Measurements from ENCODE around the gene CDKAL1.

Gene CDKAL1

DNA sequence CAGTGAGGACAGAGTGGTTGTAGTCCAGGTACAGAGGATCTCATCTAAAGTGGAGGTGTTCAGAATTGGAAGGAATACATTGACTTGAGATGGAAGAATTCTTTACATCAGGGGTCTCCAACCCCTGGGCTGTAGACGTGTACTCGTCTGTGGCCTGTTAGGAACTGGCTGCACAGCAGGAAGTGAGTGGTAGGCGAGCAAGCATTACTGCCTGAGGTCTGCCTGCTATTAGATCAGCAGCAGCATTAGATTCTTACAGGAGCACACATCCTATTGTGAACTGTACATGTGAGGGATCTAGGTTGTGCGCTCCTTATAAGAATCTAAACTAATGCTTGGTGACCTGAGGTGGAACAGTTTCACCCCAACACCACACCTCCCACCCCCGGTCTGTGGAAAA, 121.1 kb downstream of the CDKAL1 start:
- TF ChIP-seq EGR1 (IDR thresholded peaks at IDR 0.05), result no peak
- TF ChIP-seq, protein P1, sequence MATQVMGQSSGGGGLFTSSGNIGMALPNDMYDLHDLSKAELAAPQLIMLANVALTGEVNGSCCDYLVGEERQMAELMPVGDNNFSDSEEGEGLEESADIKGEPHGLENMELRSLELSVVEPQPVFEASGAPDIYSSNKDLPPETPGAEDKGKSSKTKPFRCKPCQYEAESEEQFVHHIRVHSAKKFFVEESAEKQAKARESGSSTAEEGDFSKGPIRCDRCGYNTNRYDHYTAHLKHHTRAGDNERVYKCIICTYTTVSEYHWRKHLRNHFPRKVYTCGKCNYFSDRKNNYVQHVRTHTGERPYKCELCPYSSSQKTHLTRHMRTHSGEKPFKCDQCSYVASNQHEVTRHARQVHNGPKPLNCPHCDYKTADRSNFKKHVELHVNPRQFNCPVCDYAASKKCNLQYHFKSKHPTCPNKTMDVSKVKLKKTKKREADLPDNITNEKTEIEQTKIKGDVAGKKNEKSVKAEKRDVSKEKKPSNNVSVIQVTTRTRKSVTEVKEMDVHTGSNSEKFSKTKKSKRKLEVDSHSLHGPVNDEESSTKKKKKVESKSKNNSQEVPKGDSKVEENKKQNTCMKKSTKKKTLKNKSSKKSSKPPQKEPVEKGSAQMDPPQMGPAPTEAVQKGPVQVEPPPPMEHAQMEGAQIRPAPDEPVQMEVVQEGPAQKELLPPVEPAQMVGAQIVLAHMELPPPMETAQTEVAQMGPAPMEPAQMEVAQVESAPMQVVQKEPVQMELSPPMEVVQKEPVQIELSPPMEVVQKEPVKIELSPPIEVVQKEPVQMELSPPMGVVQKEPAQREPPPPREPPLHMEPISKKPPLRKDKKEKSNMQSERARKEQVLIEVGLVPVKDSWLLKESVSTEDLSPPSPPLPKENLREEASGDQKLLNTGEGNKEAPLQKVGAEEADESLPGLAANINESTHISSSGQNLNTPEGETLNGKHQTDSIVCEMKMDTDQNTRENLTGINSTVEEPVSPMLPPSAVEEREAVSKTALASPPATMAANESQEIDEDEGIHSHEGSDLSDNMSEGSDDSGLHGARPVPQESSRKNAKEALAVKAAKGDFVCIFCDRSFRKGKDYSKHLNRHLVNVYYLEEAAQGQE (IDR thresholded peaks at IDR 0.05; ENCODE audit: low read depth), result no peak
- TF ChIP-seq FOXM1 (IDR thresholded peaks at IDR 0.05; ENCODE audit: borderline replicate concordance, low read depth), result no peak
- TF ChIP-seq CEBPB (IDR thresholded peaks at IDR 0.05), result no peak
- TF ChIP-seq ZBTB7A (IDR thresholded peaks at IDR 0.05; ENCODE audit: low read depth), result no peak
- no peak for TF ChIP-seq CREB1 (IDR thresholded peaks at IDR 0.05; ENCODE audit: low read depth)
- TF ChIP-seq, protein P2, sequence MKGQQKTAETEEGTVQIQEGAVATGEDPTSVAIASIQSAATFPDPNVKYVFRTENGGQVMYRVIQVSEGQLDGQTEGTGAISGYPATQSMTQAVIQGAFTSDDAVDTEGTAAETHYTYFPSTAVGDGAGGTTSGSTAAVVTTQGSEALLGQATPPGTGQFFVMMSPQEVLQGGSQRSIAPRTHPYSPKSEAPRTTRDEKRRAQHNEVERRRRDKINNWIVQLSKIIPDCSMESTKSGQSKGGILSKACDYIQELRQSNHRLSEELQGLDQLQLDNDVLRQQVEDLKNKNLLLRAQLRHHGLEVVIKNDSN (IDR thresholded peaks at IDR 0.05), result no peak
- TF ChIP-seq NFIC (IDR thresholded peaks at IDR 0.05), result no peak
- no peak for TF ChIP-seq TAF1 (IDR thresholded peaks at IDR 0.05; ENCODE audit: low read depth)
- TF ChIP-seq TEAD4 (IDR thresholded peaks at IDR 0.05), result no peak
- no peak for TF ChIP-seq TCF12 (IDR thresholded peaks at IDR 0.05; ENCODE audit: low read depth)
- TF ChIP-seq YY1 (IDR thresholded peaks at IDR 0.05; ENCODE audit: low read depth), result no peak
- no peak for TF ChIP-seq EP300 (IDR thresholded peaks at IDR 0.05; ENCODE audit: borderline replicate concordance)
- TF ChIP-seq, protein P3, sequence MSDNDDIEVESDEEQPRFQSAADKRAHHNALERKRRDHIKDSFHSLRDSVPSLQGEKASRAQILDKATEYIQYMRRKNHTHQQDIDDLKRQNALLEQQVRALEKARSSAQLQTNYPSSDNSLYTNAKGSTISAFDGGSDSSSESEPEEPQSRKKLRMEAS (IDR thresholded peaks at IDR 0.05), result no peak
- TF ChIP-seq RAD21 (IDR thresholded peaks at IDR 0.05; ENCODE audit: low read depth), result no peak

DNA sequence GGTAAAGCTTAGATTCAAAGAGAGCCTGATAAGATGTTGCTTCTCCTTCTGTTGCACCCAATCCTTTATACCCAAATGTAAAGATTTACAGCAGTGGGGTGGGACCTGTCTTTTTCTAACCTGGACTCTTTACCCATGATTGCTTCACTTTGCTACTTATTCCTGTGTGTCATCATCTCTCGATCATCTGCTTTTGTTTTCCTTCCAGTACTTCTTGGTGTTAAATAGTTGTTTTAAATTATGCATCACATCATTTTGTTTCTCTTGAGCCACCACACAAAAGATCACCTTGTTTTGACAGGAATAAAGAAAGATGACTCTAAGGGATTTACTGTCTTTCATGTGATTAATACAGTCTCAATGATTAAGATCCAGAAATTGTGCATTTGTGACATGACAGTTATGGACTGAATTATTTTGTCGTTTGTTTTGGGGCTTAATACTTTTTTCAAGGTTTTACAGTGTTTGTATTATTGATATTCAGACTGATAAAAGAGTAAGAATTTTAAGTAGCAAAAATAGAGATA, 123.1 kb downstream of the CDKAL1 start:
- no peak for TF ChIP-seq TAF1 (IDR thresholded peaks at IDR 0.05; ENCODE audit: low read depth)
- TF ChIP-seq, protein P3 (IDR thresholded peaks at IDR 0.05), result no peak
- no peak for TF ChIP-seq EGR1 (IDR thresholded peaks at IDR 0.05)
- no peak for TF ChIP-seq YY1 (IDR thresholded peaks at IDR 0.05; ENCODE audit: low read depth)
- no peak for TF ChIP-seq ZBTB7A (IDR thresholded peaks at IDR 0.05; ENCODE audit: low read depth)
- no peak for TF ChIP-seq FOXM1 (IDR thresholded peaks at IDR 0.05; ENCODE audit: borderline replicate concordance, low read depth)
- TF ChIP-seq, protein P1 (IDR thresholded peaks at IDR 0.05; ENCODE audit: low read depth), result no peak
- no peak for TF ChIP-seq CEBPB (IDR thresholded peaks at IDR 0.05)
- TF ChIP-seq NFIC (IDR thresholded peaks at IDR 0.05), result no peak
- no peak for TF ChIP-seq TCF12 (IDR thresholded peaks at IDR 0.05; ENCODE audit: low read depth)
- TF ChIP-seq, protein P2 (IDR thresholded peaks at IDR 0.05), result no peak
- no peak for TF ChIP-seq CREB1 (IDR thresholded peaks at IDR 0.05; ENCODE audit: low read depth)
- no peak for TF ChIP-seq EP300 (IDR thresholded peaks at IDR 0.05; ENCODE audit: borderline replicate concordance)
- no peak for TF ChIP-seq TEAD4 (IDR thresholded peaks at IDR 0.05)
- no peak for TF ChIP-seq RAD21 (IDR thresholded peaks at IDR 0.05; ENCODE audit: low read depth)

DNA sequence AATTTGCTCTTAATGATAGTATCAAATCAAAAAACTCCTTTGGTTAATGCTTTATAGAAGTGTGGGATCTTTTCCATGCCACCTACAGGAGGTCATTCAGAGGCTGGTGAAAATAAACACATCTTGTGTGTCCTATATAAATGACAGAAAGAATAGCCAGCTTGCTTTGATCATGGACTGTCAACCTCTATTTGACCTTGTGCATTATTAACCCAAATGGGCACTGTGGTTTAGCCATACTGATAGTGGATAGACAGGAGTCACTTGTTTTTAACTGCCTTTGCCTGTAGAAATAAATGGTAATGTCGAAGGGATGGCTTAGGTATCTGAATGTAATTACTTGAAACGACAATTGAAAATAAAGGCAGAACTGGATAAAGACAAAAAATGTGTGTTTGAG, 123.8 kb downstream of the CDKAL1 start:
- TF ChIP-seq EGR1 (IDR thresholded peaks at IDR 0.05) (no peak), FOXM1 (IDR thresholded peaks at IDR 0.05; ENCODE audit: borderline replicate concordance, low read depth) (no peak), CEBPB (IDR thresholded peaks at IDR 0.05) (no peak), TAF1 (IDR thresholded peaks at IDR 0.05; ENCODE audit: low read depth) (no peak), EP300 (IDR thresholded peaks at IDR 0.05; ENCODE audit: borderline replicate concordance) (no peak), TCF12 (IDR thresholded peaks at IDR 0.05; ENCODE audit: low read depth) (no peak), NFIC (IDR thresholded peaks at IDR 0.05) (no peak), CREB1 (IDR thresholded peaks at IDR 0.05; ENCODE audit: low read depth) (no peak), ZBTB7A (IDR thresholded peaks at IDR 0.05; ENCODE audit: low read depth) (no peak)
- TF ChIP-seq, protein P1 (IDR thresholded peaks at IDR 0.05; ENCODE audit: low read depth), result no peak
- TF ChIP-seq, protein P3 (IDR thresholded peaks at IDR 0.05), result no peak

DNA sequence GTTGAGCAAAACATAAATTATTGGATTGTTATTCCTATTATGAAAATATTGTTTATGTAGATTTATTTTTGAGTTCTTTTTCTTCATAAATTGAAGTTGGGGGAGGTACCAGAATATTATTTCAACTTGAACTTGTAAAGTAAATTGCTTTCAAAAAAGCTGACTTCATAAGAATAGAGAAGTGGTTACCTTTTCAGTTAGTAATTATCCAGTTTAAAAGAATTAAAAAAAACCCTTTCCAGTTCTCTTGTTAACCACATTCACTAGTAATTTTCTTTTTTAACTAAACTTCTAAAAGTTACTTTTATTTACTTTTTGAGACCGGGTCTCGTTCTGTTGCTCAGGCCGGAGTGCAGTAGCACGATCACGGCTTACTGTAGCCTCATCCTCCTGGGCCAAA, 124.3 kb downstream of the CDKAL1 start:
- TF ChIP-seq, protein P2 (IDR thresholded peaks at IDR 0.05), result no peak
- TF ChIP-seq TAF1 (IDR thresholded peaks at IDR 0.05; ENCODE audit: low read depth) (no peak), NFIC (IDR thresholded peaks at IDR 0.05) (no peak), CEBPB (IDR thresholded peaks at IDR 0.05) (no peak), CREB1 (IDR thresholded peaks at IDR 0.05; ENCODE audit: low read depth) (no peak), EP300 (IDR thresholded peaks at IDR 0.05; ENCODE audit: borderline replicate concordance) (no peak), RAD21 (IDR thresholded peaks at IDR 0.05; ENCODE audit: low read depth) (no peak), ZBTB7A (IDR thresholded peaks at IDR 0.05; ENCODE audit: low read depth) (no peak), TEAD4 (IDR thresholded peaks at IDR 0.05) (no peak), FOXM1 (IDR thresholded peaks at IDR 0.05; ENCODE audit: borderline replicate concordance, low read depth) (no peak), YY1 (IDR thresholded peaks at IDR 0.05; ENCODE audit: low read depth) (no peak), TCF12 (IDR thresholded peaks at IDR 0.05; ENCODE audit: low read depth) (no peak)
- TF ChIP-seq, protein P1 (IDR thresholded peaks at IDR 0.05; ENCODE audit: low read depth), result no peak
- TF ChIP-seq, protein P3 (IDR thresholded peaks at IDR 0.05), result no peak
